ENCODE data around the gene CHST8. TPM values are rescaled to one million over a fixed set of nuclear protein-coding genes. Genes with fewer than 3 reads are reported as not detected.

Gene CHST8
- total RNA-seq, 1 donor from 2014 or later = not detected

- no peak for FAIRE-seq
- no peaks in the 10 kb centered on the region for H3K79me2 ChIP-seq (ENCODE audit: insufficient read depth, low read length)
Observed at GRCh38 chr19:33720691-33721682, 99.2 kb downstream of the CHST8 start.

GRCh38 chr19:33721735-33722297, 100.1 kb downstream of the CHST8 start:
- no peak overlapping the region for H3K4me2 ChIP-seq (ENCODE audit: low read length)
- no peak overlapping the region for H3K27ac ChIP-seq (ENCODE audit: low read depth, low read length)
- TF ChIP-seq EZH2 (IDR thresholded peaks at IDR 0.05; ENCODE audit: insufficient read depth, low read length) = no peak
- no peak for TF ChIP-seq CTCF (IDR thresholded peaks at IDR 0.05; ENCODE audit: insufficient read depth, low read depth, low read length)
- H3K9me3 ChIP-seq (ENCODE audit: insufficient read depth, low read depth, low read length) = no peaks in the 10 kb centered on the region
- no peaks in the 10 kb centered on the region for H4K20me1 ChIP-seq (ENCODE audit: insufficient read depth, low read length)
- Mint-ChIP-seq H3K36me3 (ENCODE audit: low read depth, unreplicated experiment) (no peaks in the 10 kb centered on the region), H3K27me3 (ENCODE audit: low read depth, unreplicated experiment) (peaks cover 50% of the 10 kb centered on the region), H3K4me3 (ENCODE audit: unreplicated experiment) (no peak overlapping the region), H3K4me1 (ENCODE audit: low read depth, unreplicated experiment) (no peaks in the 10 kb centered on the region), H3K27ac (ENCODE audit: unreplicated experiment) (no peak overlapping the region), H3K9me3 (ENCODE audit: unreplicated experiment) (no peaks in the 10 kb centered on the region)
- H3K36me3 ChIP-seq (ENCODE audit: insufficient read depth, low read length) = no peaks in the 10 kb centered on the region
- H3K4me1 ChIP-seq (ENCODE audit: insufficient read depth, low read length) = no peaks in the 10 kb centered on the region
- FAIRE-seq = no peak
- no peaks in the 10 kb centered on the region for H3K27me3 ChIP-seq (ENCODE audit: insufficient read depth, low read length)
- H2AFZ ChIP-seq (ENCODE audit: low read depth, low read length) = no peak overlapping the region
- no peaks in the 10 kb centered on the region for H3K79me2 ChIP-seq (ENCODE audit: insufficient read depth, low read length)
- DNase-seq (ENCODE audit: low read depth) = no peak
- no peak overlapping the region for H3K9ac ChIP-seq (ENCODE audit: low read length)
- no peak overlapping the region for H3K4me3 ChIP-seq (ENCODE audit: insufficient read depth, low read depth, low read length)

More at GRCh38 chr19:33720691-33721682, 99.2 kb downstream of the CHST8 start:
- no peaks in the 10 kb centered on the region for H3K4me1 Mint-ChIP-seq (ENCODE audit: low read depth, unreplicated experiment)
- Histone ChIP-seq H3K4me3 (ENCODE audit: insufficient read depth, low read depth, low read length) (no peak overlapping the region), H3K27me3 (ENCODE audit: insufficient read depth, low read length) (no peaks in the 10 kb centered on the region), H3K4me1 (ENCODE audit: insufficient read depth, low read length) (no peaks in the 10 kb centered on the region), H2AFZ (ENCODE audit: low read depth, low read length) (no peak overlapping the region), H3K4me2 (ENCODE audit: low read length) (no peak overlapping the region), H3K27ac (ENCODE audit: low read depth, low read length) (no peak overlapping the region), H3K9ac (ENCODE audit: low read length) (no peak overlapping the region), H4K20me1 (ENCODE audit: insufficient read depth, low read length) (no peaks in the 10 kb centered on the region), H3K9me3 (ENCODE audit: insufficient read depth, low read depth, low read length) (no peaks in the 10 kb centered on the region), H3K36me3 (ENCODE audit: insufficient read depth, low read length) (no peaks in the 10 kb centered on the region)
- H3K4me3 Mint-ChIP-seq (ENCODE audit: unreplicated experiment) = no peak overlapping the region
- H3K9me3 Mint-ChIP-seq (ENCODE audit: unreplicated experiment) = peaks cover 2% of the 10 kb centered on the region
- H3K36me3 Mint-ChIP-seq (ENCODE audit: low read depth, unreplicated experiment) = no peaks in the 10 kb centered on the region
- DNase-seq (ENCODE audit: low read depth) = no peak
- H3K27me3 Mint-ChIP-seq (ENCODE audit: low read depth, unreplicated experiment) = peaks cover 50% of the 10 kb centered on the region
- no peak overlapping the region for H3K27ac Mint-ChIP-seq (ENCODE audit: unreplicated experiment)
- no peak for TF ChIP-seq CTCF (IDR thresholded peaks at IDR 0.05; ENCODE audit: insufficient read depth, low read depth, low read length)
- no peak for TF ChIP-seq EZH2 (IDR thresholded peaks at IDR 0.05; ENCODE audit: insufficient read depth, low read length)
